ACC112 (cell line): ENCODE results near the gene SDK1.

Experiments used
- H2AFZ ChIP-seq: fragments of 200-600 bp; sonication (generic); one replicate; pipeline ENCODE4 v1.6.0; 2017; ENCODE audit warnings: antibody characterized with exemption, low read length; ENCODE audit not compliant: unreplicated experiment
- H3K27ac ChIP-seq: fragments of 200-600 bp; sonication (generic); 2 replicates; pipeline ENCODE4 v1.5.1; 2014; ENCODE audit warnings: low read depth, mild to moderate bottlenecking, antibody characterized with exemption, low read length, moderate library complexity
- H3K27me3 ChIP-seq: fragments of 200-600 bp; sonication (generic); 2 replicates; pipeline ENCODE4 v1.6.1; 2014; ENCODE audit warnings: mild to moderate bottlenecking, antibody characterized with exemption, low read length, moderate library complexity, mixed read lengths; ENCODE audit not compliant: insufficient read depth
- H3K36me3 ChIP-seq: fragments of 200-600 bp; sonication (generic); 2 replicates; pipeline ENCODE4 v1.6.1; 2016; ENCODE audit warnings: mild to moderate bottlenecking, antibody characterized with exemption, low read length, moderate library complexity, mixed read lengths; ENCODE audit not compliant: insufficient read depth
- H3K4me1 ChIP-seq: fragments of 200-600 bp; sonication (generic); one replicate; pipeline ENCODE4 v1.6.1; 2016; ENCODE audit warnings: low read length, mixed read lengths; ENCODE audit not compliant: insufficient read depth, unreplicated experiment, control insufficient read depth
- H3K4me3 ChIP-seq: fragments of 200-600 bp; sonication (generic); 2 replicates; pipeline ENCODE4 v1.5.1; 2014; ENCODE audit warnings: mild to moderate bottlenecking, low read depth, low read length
- H3K79me2 ChIP-seq: fragments of 200-600 bp; sonication (generic); one replicate; pipeline ENCODE4 v1.6.0; 2016; ENCODE audit warnings: low read length; ENCODE audit not compliant: control insufficient read depth, unreplicated experiment, insufficient read depth

SDK1 gene

DNA sequence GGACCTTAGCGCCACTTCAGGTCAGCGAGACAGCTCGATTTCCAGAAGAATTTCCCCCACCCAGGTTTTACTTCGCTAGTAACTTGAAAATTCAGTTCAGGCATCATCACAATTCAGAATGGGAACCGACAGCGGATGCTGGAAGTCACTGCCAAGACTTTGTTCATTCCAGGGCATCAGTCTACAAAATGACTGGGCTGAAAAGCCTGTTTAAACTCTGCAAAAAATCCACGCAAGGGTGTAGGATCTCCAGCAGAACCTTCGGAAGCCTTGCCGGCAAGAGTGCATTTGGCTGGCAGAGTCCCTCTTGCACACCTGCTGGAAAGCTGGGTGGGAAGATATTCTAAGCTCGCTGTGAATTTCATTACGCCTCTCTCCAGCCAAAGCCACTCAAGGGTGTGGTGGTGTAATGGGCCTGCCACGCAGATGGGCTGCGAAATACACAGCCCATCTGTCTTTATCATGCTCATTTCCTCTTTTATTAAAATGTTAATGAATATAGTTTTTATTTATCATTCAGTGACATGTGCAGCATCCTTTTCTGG is 709.1 kb downstream of the SDK1 start:
- Histone ChIP-seq H3K79me2 (no peaks in the 10 kb centered on the region), H2AFZ (no peak overlapping the region), H3K36me3 (no peaks in the 10 kb centered on the region), H3K27ac (no peak overlapping the region), H3K4me3 (no peak overlapping the region), H3K27me3 (no peaks in the 10 kb centered on the region), H3K4me1 (no peaks in the 10 kb centered on the region)

DNA sequence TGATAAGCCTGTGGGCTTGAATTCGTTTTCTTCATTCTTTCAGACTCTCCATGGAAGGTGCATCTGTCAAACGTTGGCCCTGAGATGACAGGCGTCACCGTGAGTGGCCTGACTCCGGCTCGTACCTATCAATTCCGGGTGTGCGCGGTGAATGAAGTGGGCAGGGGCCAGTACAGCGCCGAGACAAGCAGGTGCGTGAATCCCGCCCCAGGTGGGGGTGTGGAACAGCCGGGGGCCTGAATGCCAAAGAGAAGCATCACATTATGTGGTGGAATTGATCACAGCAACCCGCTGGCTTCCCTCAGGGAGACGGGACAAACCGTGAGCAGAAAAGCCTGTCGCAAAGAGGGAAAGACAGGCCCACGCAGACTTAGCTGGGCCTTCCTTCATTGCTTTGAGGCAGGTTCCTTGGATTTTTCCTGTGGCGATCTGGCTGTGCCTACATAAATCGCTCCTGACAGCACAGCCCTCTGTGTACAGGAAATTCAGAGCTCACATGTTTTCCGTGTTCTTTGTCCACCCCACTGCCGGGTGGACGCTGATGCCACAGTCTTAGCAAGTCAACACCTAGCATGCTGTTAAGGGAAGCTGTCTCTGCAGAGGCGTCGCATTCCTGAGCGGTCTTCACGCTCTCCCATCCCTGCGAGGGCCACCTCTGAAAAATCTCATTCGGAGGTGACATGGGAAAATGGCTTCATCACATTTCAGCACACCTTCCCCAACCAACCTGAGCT is 710.0 kb downstream of the SDK1 start:
- no peaks in the 10 kb centered on the region for H3K79me2 ChIP-seq
- no peak overlapping the region for H3K27ac ChIP-seq
- no peaks in the 10 kb centered on the region for H3K4me1 ChIP-seq
- H3K4me3 ChIP-seq, result no peak overlapping the region
- no peaks in the 10 kb centered on the region for H3K36me3 ChIP-seq
- no peak overlapping the region for H2AFZ ChIP-seq
- no peaks in the 10 kb centered on the region for H3K27me3 ChIP-seq

DNA sequence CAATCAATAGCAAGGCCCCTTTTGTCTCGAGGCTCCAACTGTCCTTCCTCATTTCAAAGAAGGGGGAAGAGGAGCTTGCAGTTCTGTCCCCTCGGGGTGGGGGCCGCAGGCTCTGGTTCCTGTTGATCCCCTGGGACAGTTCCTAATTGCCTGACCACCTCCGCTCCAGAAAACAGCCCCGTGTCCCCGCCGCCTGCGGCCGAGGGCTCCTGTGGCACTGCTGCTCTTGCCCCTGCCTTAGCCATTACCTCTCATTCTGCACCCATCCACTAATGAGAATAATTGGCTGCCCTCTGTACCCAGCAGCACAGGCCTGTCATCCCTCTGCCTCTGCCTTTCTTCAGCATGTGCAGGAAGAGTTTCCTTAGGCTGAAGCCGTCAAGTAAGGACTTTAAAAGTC is 712.7 kb downstream of the SDK1 start:
- H3K36me3 ChIP-seq, result no peaks in the 10 kb centered on the region
- H3K79me2 ChIP-seq, result no peaks in the 10 kb centered on the region
- no peaks in the 10 kb centered on the region for H3K27me3 ChIP-seq
- no peak overlapping the region for H2AFZ ChIP-seq
- no peak overlapping the region for H3K27ac ChIP-seq
- H3K4me3 ChIP-seq, result no peak overlapping the region
- no peaks in the 10 kb centered on the region for H3K4me1 ChIP-seq

DNA sequence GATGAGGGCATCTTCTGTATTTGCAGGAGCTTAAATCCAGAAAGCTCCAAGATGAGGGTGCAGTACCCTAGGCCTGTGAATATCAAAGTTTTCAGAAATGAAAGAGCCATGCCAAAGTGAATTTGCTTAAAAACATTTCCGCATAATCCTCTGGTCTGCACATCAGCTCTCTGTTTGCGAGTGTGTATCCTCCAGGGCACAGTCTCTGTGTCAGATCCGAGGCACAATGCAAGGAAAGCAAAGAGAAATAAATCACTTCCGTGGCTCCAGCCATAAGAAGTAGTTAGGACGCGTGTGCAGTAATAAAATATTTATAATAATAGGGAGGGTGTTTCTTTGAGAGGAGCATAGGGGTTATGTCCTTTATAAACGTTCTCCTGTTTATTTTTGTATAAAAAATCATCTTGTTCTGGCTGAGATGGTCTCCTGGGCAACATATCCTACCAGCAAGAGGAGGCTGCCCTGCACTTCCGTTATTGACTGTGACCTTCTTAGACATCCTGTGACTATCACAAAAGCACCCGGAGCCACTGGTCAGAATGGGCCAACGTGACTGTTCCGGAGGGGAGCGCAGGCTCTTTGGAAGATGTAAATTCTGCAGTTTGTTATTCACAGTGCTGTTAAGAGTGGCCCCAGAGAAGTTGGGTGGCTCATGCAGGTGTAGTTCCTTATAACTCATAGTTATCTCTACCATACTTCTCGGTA is 713.4 kb downstream of the SDK1 start:
- Histone ChIP-seq H3K27me3 (no peaks in the 10 kb centered on the region), H3K4me3 (no peak overlapping the region), H3K79me2 (no peaks in the 10 kb centered on the region)

DNA sequence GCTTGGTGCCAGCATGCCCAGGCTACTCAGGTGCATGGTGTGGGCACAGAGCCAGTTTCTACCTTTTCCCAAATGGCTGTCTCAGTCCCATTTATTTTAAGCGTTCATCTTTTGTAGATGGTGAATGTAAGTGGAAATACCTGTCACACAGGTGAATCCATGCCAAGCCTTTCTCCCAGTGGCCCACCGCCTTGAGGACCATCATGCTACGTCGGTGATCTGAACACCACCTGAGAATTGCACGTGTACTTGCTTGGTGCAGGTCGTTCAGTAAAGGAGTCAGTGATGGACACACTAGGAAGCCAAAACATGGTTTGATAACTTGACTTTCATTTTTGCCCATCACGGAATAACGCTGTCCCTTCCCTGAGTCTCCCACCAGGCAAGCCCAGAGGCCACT is 714.3 kb downstream of the SDK1 start:
- Histone ChIP-seq H3K27ac (no peak overlapping the region), H3K4me3 (no peak overlapping the region), H3K79me2 (no peaks in the 10 kb centered on the region), H3K4me1 (no peaks in the 10 kb centered on the region), H3K27me3 (no peaks in the 10 kb centered on the region), H2AFZ (no peak overlapping the region), H3K36me3 (no peaks in the 10 kb centered on the region)

More for the DNA sequence above, 713.4 kb downstream of the SDK1 start:
- no peaks in the 10 kb centered on the region for H3K4me1 ChIP-seq
- H2AFZ ChIP-seq, result no peak overlapping the region
- no peak overlapping the region for H3K27ac ChIP-seq
- H3K36me3 ChIP-seq, result no peaks in the 10 kb centered on the region

DNA sequence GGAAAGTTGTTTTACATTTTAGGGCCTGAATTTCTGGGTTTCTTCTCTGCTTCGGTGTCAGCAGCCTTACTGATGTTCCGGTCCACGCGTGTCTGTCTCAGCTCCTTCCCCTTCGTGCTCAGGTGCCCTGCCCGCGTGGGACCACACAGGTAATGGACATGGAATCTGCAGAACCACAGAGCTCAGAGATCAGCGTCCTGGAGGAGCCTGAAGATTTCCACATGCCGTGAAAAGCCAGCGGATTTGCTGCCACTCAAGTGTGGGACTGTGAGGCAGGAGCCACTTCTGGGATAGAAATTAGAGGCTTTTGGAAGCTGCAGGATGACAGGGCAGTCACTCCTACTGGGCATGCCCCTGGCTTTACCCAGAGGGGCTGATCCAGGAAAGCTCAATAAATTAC is 714.9 kb downstream of the SDK1 start:
- Histone ChIP-seq H3K27ac (no peak overlapping the region), H3K27me3 (no peaks in the 10 kb centered on the region), H3K79me2 (no peaks in the 10 kb centered on the region), H3K4me1 (no peaks in the 10 kb centered on the region), H3K4me3 (no peak overlapping the region), H2AFZ (no peak overlapping the region), H3K36me3 (no peaks in the 10 kb centered on the region)

DNA sequence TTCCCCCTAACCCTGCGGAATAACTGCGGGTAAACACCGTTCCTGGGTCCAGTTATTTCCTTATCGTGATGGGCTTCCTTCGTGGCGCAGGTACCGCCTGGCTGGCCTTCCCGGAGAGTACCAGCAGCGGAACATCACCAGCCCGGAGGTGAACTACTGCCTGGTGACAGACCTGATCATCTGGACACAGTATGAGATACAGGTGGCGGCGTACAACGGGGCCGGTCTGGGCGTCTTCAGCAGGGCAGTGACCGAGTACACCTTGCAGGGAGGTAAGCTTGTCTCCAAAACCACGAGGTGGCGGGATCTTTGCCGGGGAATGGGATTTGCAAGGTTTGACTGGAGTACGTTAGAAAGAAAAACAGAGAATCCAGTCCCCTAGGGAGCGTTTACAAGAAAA is 716.0 kb downstream of the SDK1 start:
- Histone ChIP-seq H3K79me2 (no peaks in the 10 kb centered on the region), H3K27me3 (no peaks in the 10 kb centered on the region), H3K36me3 (no peaks in the 10 kb centered on the region)

DNA sequence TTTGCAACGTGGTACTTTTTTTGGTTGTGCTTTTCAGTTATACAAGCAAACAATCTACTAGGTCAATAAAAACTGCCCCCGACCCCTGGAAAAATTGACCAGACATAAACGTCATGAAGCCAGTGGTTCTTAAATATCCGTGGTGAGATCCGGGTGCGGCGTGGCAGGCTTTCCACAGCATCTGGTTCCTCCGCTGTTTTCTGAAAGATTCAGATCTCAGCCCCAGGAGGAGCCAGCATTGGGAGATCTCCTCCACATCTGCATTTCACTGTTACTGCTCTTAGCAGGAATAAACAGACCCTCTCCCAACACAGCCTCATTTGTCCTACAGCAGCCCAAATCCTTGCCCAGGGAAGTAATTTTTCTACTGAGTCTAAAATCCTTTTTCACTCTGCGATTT is 716.7 kb downstream of the SDK1 start:
- no peak overlapping the region for H3K27ac ChIP-seq
- H3K79me2 ChIP-seq, result no peaks in the 10 kb centered on the region
- no peaks in the 10 kb centered on the region for H3K4me1 ChIP-seq
- no peaks in the 10 kb centered on the region for H3K36me3 ChIP-seq
- no peak overlapping the region for H2AFZ ChIP-seq
- no peaks in the 10 kb centered on the region for H3K27me3 ChIP-seq
- no peak overlapping the region for H3K4me3 ChIP-seq

More for the DNA sequence above, 716.0 kb downstream of the SDK1 start:
- no peak overlapping the region for H2AFZ ChIP-seq
- no peak overlapping the region for H3K4me3 ChIP-seq
- no peaks in the 10 kb centered on the region for H3K4me1 ChIP-seq
- H3K27ac ChIP-seq, result no peak overlapping the region

DNA sequence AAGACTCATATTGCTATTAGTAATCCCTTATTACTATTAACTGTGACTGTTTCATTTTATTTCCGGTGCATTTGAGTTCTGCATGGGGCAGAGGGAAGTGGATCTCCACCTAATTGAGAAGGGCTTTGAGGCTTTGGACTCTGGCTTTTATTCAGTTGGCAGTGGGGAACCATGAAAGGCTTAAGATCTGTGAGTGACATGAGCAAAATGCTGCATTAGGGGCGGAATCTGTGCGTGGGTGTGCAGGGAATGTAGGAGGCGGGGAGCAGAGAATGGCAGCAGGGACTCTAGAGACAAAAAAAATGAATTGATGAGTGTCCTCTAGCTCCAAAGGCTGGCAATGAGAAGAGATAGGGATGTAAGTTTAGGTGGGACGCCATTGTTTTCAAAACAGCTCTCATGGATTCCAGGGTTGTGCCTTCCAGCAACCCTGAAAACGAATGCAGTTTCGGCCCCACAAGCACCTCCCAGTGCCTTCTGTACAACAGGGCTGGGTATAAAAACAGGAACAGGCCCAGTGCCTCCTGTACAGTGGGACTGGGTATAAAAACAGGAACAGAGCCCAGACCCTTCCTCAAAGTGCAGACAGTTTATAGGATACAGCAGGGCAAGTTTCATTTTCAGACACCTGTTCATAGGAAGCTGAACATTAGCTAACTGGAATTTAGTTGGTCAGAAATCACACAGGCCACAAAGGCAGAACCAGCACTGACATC is 717.7 kb downstream of the SDK1 start:
- Histone ChIP-seq H3K27me3 (no peaks in the 10 kb centered on the region), H2AFZ (no peak overlapping the region), H3K27ac (no peak overlapping the region), H3K4me1 (no peaks in the 10 kb centered on the region), H3K36me3 (no peaks in the 10 kb centered on the region), H3K4me3 (no peak overlapping the region), H3K79me2 (no peaks in the 10 kb centered on the region)

DNA sequence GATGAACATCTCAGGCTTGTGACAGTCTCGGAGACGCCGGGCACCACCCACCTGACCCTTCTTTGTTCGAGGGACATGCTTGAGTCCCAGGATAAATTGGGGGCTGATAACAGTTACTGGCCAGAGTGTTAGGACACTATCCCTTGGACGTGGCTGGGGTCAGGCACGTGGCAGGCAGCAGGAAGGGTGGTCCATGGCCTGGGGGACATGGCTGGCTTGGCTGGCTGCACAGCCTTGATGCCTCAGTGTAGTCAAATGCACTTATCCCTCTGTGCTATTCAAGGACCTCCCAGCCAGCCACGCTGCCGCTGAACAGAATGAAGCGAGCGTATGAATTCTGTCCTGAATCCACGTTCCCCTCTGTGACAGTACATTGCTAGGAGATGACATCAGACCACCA is 719.0 kb downstream of the SDK1 start:
- H3K27ac ChIP-seq, result no peak overlapping the region
- no peaks in the 10 kb centered on the region for H3K4me1 ChIP-seq
- no peaks in the 10 kb centered on the region for H3K27me3 ChIP-seq
- no peak overlapping the region for H3K4me3 ChIP-seq
- no peaks in the 10 kb centered on the region for H3K79me2 ChIP-seq
- H2AFZ ChIP-seq, result no peak overlapping the region
- no peaks in the 10 kb centered on the region for H3K36me3 ChIP-seq
